Stimulated activated CD8-positive, alpha-beta memory T cell treated with anti-CD3 and anti-CD28 coated beads, Interleukin-15, amount 100 ng/mL, for 48 hours (primary cell): Measurements from ENCODE around the gene LGR5.
"Not testable (repeated sequence)": the region's sequence is repeated elsewhere in the genome, so short reads cannot be mapped to it uniquely, and the experiment has no call there.

Source experiments
- DNase-seq, 2 donors: peaks; one replicate each; pipeline ENCODE4 v3.0.0-alpha.2; 2020; ENCODE audit warnings: low read depth in 2 of 2

Gene LGR5

DNA sequence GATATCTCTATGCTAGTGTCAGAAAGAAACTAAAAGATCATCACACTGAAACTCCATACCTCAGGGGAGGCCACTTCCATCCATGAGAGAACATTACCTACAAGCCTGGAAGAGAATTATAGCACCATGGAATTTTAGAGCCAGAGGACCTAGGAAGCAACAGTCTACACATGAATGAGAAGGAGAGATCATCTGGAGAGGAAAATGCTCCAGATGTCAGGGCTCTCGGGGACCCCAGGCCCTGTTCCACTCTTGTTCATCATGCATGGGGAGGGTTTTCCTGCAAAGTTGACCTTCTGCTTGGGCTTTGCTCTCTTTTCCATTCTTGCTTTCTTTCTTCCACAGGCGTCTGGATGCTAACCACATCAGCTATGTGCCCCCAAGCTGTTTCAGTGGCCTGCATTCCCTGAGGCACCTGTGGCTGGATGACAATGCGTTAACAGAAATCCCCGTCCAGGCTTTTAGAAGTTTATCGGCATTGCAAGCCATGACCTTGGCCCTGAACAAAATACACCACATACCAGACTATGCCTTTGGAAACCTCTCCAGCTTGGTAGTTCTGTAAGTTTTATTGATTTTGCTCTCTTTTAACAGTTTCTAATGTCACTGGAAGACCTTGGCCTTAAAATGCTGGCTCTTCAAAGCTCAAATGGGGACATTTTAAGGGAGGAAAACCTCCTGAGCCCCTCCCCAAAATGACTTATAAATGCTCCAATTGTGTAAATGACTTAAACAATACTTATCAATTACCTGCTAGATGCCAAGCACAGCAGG lies 113.3 kb downstream of the LGR5 start:
- DNase-seq, result no peak

DNA sequence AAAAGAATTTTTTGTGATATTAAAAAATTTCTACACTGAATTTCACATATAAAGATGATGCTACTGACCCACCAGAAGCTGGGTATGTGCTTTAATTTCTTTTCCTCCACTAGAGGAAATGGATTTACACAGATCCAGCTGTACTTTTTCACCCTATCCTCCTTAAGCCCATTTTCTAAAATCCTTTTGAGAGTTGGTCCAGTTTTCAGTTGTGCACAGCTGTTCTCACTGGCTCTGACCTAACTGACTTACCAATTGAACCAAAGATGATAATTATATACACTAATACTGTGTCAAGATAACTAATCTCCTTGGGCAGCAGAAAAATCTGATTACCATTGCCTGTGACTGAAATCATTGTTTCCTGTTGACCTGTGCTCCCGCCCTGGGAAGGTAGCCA lies 115.6 kb downstream of the LGR5 start:
- no peak for DNase-seq

DNA sequence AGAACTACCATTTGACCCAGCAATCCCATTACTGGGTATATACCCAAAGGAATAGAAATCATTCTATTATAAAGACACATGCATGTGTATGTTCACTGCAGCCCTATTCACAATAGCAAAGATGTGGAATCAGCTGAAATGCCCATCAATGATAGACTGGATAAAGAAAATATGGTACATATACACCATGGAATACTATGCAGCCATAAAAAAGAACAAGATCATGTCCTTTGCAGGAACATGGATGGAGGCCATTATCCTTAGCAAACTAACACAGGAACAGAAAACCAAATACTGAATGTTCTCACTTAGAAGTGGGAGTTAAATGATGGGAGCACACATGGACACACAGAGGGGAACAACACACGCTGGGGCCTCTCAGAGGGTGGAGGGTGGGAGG lies 116.2 kb downstream of the LGR5 start:
- not testable (repeated sequence) for DNase-seq

DNA sequence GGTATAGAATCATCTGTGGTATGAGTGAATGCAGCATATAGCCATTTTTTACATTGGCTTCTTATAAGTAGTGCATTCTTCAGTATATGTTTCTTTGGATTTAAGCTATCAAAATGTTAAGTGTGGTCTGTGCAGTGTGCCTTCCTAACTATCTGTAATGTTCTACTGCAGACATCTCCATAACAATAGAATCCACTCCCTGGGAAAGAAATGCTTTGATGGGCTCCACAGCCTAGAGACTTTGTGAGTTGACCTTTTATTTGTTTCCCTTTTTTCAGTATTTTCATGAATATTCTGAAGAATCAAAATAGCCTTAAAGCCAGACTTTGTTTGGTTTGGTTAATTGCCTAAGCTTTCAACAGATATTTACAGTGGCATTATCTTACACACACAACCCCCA lies 116.8 kb downstream of the LGR5 start:
- no peak for DNase-seq

DNA sequence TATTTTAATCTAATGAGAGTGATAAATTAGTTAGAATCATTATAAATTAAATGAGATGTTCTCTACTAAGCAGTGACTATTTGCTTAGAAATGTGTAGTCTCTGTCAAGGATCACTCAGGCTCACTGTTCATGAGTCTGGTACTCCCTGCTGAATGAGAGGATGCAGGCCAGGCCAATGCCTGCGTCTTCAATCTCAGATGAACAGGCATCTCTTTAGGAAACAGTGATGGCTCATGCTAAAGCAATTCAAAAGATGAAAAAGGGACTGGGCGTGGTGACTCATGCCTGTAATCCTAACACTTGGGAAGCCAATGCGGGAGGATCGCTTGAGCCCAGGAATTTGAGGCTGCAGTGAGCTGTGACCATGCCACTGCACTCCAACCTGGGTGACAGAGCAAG lies 117.3 kb downstream of the LGR5 start:
- DNase-seq, result no peak

DNA sequence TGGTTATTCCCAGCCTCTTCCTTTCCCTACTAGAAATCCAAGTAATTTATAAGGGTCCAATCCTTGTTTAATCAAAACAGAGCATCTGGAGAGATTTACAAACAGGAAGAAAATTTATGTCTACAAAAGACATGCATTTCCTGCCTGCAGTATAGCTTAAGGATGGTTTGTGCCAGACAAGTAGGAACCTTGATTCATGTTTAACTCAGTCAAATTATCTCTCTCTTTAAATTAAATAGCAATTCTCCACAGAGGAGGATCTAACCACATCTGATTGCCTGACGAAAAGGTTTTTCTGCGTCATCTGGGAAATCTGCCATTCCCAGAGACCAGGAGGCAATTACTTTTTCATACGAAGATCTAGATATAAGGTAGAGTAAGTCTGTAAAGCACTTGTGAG lies 118.8 kb downstream of the LGR5 start:
- no peak for DNase-seq

DNA sequence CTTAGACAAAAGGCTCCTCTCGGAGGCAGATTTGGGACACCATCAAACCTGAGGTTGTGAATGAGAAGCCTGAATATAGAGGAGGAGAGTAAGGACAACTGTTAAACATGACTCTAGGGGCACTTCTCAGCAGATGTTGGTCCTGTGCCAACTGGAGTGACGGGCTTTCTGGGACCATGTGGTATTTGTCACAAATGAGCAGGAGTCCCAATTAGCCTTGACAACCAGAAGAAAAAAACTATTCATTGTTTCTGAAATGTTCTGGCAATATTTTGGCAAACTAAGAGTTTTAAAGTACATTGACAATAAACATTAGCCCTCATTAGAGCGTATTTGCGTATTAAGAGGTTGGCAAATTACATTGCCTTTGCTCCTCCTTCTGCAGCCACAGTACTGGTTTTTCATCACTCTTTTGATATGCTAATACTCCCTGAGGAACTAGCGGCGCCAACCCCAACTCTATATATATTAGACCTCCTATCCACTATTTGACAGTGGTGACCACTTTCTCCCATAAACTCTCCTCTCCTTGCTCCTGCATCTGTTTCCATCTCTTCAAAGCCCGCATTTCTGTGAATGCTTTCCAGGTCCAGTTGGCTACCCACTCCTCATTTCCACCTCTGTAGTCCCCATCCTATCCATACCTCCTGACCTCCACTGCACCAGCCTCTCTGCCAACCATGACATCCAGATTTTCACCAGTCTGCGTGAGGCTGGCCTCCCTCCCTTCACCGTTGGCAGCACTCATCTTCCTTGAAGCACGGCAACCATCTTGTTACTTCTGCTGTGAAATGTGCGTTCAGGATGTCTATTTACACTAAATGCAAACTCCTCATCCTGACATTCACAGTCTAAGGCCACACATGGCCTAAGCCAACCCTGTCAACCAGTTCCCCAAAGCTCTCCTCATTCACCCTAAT lies 123.3 kb downstream of the LGR5 start:
- DNase-seq, result no peak

DNA sequence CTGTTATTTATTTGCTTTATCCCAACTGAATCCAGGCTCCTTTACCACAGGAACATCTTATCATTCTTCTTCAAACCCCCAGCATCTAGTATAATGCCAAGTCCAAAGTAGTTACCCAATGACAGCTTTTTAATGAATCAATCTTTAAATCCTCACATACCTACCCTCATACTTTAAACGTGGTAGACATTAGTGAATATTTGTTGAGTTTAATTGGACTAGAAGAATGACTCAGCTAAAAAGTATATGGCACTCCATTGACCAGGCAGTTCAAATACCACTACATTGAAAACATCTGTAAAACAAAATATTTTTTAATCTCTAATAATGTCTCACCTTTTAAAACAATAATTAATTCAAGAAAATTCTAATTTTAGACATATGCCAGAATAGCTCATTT lies 125.9 kb downstream of the LGR5 start:
- no peak for DNase-seq

DNA sequence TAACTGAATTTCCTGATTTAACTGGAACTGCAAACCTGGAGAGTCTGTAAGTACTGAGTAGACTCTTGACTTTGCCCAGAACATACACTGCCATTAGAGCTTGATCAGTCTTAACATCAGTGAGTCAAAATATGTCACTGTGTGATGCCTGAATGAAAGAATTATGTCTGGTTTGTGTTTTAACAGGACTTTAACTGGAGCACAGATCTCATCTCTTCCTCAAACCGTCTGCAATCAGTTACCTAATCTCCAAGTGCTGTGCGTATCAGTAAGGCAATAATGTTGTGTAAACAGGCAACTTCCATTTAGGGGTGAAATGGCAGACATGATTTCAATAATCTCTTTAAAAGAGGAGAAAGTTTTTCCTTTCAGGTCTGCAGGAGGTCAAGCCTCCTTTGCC lies 127.1 kb downstream of the LGR5 start:
- DNase-seq, result no peak

DNA sequence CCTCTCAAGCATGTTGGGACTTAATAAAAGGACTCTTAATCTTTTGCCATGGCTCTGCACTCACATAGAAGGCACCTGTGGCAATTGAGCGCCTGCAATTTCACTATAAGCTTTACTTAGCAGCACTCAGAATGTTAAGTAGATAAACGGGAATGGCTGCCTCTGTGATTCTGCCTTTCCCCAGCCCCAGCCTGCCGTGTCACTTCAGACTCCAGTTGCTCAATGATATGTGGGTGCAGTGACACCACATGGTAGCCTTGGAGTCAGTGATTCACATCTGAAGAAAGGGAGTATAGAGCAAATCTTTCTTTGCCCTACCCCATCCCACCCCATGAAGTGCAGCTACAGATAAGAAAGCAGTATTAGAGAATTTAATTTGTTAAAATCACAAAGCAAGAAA lies 127.9 kb downstream of the LGR5 start:
- no peak for DNase-seq

DNA sequence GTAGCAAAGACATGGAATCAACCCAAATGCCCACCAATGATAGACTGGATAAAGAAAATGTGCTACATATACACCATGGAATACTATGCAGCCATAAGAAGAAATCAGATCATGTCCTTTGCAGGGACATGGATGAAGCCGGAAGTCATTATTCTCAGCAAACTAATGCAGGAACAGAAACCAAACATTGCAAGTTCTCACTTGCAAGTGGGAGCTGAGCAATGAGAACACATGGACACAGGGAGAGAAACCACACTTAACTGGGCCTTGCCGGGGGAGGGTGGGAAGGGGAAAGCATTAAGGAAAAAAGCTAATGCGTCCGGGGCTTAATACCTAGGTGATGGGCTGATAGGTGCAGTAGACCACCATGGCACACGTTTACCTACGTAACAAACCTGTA lies 130.3 kb downstream of the LGR5 start:
- DNase-seq, result not testable (repeated sequence)

DNA sequence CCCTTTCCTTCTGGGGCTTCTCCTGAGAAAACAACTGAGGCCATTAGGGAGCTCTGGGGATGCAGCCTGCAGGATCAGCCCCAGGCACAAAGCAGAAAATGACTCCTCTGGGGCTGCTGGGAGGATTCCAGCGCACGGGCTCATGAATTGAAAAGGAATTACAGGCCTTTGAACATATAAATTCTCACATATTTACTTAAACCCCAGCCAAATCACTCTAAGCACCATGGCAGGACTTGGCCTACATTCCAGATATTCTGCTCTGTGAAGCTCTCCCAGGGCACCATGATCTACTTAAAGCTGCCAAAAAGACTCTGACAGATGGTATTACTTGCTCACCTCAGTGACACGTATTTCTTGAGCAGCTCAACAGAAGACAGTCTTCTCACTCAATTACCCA lies 136.9 kb downstream of the LGR5 start:
- DNase-seq, result no peak

DNA sequence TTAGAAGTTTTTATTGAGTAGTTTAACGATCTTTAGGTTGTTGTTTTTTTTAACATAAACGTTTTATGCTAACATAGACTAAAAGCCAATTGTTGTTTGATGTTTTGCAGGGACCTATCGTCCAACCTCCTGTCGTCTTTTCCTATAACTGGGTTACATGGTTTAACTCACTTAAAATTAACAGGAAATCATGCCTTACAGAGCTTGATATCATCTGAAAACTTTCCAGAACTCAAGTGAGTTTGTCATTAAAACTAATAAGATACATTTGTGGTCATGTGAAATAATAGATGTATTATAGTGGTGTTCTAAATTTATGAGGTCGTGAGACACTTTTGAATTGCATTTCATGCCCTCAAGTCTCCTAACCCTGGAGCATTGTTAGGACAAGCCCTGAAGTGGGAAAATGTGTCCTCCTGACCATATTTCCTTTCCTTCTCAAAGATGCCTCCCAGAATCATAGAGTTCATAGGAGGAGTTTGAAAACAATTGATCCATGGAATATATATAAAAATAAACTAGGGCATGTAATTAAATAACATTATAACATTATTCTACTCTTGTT lies 139.2 kb downstream of the LGR5 start:
- DNase-seq, result no peak

DNA sequence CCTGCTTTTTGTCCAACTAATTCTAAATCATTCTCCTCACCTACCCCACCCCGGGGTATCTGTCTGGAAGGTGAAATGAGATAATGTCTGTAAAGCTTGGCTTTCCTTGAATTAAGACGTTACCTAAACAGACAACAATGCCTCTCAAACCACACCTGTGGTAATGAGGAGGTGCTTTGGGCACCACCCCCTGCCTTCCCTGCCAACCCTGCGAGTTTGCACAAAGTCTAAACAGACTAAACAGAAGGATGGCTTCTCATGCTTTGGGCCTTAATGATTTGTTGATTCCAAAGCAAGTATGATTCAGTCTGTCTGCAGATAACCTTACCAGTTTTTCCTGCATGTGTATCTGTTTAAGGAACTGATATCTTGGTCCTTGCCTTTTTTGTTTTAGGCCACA lies 141.6 kb downstream of the LGR5 start:
- DNase-seq, result no peak

DNA sequence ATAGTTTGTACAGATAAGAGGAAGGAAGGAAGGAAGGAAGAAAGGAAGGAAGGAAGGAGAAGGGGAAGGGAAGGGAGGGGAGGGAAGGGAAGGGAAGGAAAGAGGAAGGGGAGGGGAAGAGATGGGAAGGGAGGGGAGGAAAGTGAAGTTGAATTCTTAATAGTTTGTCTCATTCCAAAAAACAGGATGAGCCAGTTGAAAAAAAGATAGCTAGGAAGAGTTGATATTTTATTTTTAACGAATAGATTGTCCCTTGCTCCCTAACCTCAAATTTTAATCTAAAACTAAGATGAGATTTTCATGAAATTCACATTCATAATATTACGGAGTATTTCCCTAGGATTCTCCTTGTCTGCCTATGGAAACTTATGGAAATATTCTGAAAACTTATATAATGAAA lies 143.3 kb downstream of the LGR5 start:
- DNase-seq, result no peak

DNA sequence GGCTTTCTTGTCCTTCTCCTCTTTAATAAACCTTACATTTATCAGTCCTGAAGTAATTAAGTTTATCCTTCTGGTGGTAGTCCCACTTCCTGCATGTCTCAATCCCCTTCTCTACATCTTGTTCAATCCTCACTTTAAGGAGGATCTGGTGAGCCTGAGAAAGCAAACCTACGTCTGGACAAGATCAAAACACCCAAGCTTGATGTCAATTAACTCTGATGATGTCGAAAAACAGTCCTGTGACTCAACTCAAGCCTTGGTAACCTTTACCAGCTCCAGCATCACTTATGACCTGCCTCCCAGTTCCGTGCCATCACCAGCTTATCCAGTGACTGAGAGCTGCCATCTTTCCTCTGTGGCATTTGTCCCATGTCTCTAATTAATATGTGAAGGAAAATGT lies 144.8 kb downstream of the LGR5 start:
- DNase-seq, result no peak

DNA sequence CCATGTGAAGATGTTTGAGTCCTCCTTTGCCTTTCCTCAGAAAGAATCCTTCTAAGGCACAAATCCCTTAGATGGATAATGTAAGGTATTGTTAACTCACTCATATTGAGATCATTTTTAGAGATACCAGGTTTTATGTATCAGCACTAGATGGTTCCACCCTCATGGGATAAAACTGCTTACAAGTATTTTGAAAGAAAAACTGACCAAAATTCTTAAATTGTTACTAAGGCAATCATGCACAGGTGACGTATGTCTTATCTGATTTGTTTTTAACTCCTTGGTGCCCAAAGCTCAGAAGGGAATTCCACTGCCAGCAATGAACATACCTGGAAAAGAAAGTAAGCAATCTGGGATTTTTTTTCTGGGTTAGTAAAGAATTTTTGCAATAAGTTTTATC lies 145.6 kb downstream of the LGR5 start:
- no peak for DNase-seq

DNA sequence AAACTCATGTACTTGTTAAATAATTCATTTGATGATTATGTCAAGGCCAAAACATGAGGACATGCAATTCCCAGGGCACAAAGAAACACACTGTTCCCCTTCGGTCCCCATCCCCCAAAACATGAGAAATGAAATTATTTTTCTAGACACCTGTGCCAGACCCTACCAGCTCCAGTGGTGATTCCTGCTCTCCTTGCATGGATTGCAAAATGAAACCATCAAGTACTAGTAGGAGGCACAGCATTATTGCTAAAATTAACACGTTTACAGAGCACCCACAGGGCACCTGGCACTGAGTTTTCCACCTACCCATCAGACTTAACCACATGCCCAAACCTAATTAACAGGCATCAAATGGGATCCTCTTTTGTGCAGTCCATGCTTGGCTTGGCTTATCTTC lies 147.4 kb downstream of the LGR5 start:
- no peak for DNase-seq

DNA sequence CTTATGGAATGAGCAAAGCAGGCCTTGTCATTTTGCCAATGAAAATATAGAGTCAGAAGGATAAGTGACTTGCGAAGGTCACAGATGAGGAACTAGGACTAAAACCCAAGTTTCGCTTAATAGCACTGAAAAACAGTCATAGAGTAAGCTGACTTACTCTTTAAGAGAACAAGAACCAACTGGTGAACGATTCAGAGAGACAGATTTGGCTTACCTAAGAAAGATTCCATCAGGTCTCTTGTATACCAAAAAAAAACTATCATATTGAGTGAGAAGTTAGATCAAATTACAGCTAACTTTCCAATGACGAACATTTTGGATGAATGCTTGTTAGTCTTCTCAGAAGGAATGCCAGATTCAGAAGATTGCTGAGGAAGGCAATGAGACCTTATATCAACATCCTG lies 149.9 kb downstream of the LGR5 start:
- DNase-seq, result no peak

DNA sequence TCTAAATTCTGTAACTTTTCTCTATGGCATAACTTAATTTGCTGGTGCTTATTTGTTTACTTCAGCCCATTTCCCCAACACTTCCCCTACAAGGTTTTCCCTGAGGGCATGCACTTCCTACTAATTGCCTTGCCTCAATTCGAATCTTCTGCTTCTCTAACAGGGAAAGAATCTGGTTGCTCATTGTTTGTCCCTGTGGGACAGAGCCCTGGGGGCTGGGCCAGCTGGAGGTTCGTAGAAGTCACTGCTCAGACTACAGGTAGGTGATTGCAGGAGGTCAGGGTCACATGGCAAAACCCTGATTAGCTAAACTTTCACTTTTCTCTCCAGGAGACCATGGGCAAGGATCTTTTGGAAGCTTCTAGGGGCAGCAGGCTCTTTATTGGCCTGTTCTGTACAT lies 152.0 kb downstream of the LGR5 start:
- DNase-seq, result no peak

DNA sequence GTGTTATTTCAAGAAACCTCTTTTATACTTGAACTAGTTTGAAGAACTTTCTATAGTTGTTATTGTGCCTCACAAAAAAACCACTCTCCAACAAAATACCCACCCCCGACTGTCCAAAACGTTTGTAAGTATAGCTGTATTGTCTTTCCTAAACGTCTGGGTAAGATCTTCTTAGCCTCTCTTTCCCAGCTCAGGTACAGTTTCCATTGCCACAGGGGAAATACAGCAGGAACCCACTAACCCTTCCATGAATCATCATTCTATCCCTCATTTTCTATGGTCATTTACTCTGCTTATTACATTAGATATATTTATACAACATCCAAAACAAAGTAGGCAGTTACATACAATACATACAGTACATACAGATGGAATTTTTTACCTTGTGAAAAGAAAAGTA lies 153.2 kb downstream of the LGR5 start:
- no peak for DNase-seq

DNA sequence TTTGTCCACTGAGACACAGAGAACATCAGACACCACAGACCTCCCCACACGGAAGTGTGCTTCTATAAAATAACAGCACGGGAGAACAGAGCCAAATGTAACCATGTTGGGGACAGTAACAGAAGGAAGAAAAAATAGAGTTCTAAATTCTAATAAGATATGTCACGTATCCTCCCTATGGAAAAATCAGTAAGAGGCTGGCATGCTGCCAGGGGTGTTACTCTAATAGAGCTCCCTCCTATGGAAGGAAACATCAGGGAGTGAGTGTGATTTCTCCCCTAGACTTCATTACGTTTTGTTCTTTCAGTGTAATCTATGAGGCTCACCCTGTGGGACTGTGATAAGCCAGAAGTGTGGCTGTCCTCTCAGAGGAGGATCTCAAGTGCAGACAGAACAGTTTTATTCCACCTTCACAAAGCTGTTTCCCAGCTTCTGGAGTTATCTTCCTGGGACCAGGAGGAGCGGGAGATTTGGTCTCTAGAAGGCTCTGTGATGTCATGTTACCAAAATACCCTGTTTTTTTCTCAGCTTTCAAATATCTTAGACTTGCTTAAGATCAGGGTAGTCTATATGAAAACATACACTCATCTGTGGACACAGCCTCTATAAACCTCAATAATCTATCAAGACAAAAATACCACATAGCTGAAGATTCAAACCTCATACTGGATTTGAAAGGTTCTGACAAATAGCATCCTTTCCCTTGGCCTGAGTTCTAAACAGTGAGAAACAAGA lies 154.8 kb downstream of the LGR5 start:
- DNase-seq, result no peak
